ENCODE measurements around the gene LRRIQ4. TPM values are rescaled to one million over a fixed set of nuclear protein-coding genes. Genes with fewer than 3 reads are reported as not detected.

LRRIQ4 gene
- total RNA-seq, 4 donors from 2014 or later = 0.13 TPM; not detected in 3

- ATAC-seq (no peak), DNase-seq (peak in 1 of 2 donors; percentile 33)
- in situ Hi-C loops (cut with MboI; ENCODE audit: low sequenced_read_pairs in 4 of 4) = loop anchor here in 2 of 4 donors (10.0 to 25.0 kb wide), 2 partner anchors 195 to 593 kb away; partner anchors contain the start of genes SEC62 (in 1 of the 2) and SKIL (in 1 of the 2)
- Histone ChIP-seq H3K4me3 (peak within 1 kb of the TSS; percentile 68 to 77 (median 69)), H3K36me3 (peaks cover 0 to 5% of the 10 kb centered on the region in 2 donors), H3K4me1 (peaks cover 8 to 18% of the 10 kb centered on the region in 2 donors), H3K27ac (peak within 1 kb of the TSS; percentile 70 to 79 (median 74)), H3K27me3 (no peaks in the 10 kb centered on the region), H3K9me3 (no peaks in the 10 kb centered on the region)
- TF ChIP-seq POLR2A (IDR thresholded peaks at IDR 0.05) = peak in 1 of 2 donors; percentile 11
- TF ChIP-seq, protein P1, sequence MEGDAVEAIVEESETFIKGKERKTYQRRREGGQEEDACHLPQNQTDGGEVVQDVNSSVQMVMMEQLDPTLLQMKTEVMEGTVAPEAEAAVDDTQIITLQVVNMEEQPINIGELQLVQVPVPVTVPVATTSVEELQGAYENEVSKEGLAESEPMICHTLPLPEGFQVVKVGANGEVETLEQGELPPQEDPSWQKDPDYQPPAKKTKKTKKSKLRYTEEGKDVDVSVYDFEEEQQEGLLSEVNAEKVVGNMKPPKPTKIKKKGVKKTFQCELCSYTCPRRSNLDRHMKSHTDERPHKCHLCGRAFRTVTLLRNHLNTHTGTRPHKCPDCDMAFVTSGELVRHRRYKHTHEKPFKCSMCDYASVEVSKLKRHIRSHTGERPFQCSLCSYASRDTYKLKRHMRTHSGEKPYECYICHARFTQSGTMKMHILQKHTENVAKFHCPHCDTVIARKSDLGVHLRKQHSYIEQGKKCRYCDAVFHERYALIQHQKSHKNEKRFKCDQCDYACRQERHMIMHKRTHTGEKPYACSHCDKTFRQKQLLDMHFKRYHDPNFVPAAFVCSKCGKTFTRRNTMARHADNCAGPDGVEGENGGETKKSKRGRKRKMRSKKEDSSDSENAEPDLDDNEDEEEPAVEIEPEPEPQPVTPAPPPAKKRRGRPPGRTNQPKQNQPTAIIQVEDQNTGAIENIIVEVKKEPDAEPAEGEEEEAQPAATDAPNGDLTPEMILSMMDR (IDR thresholded peaks at IDR 0.05 in 4 of 5, conservative IDR thresholded peaks at IDR 0.05 in 1 of 5) = no peak
- intact Hi-C loops (cut with DNase I; ENCODE audit: low total_unique reads) = loop anchor here (5.0 to 10.0 kb wide), 2 partner anchors 198 to 625 kb away; partner anchors contain the start of gene SEC62
Measured at GRCh38 chr3:169769287-169770181, 43.1 kb upstream of the LRRIQ4 start, which contains the start of gene ACTRT3. Gene ACTRT3 (minus strand): TSS chr3:169769561. CDS start chr3:169769520, 41 bp downstream.

DNA sequence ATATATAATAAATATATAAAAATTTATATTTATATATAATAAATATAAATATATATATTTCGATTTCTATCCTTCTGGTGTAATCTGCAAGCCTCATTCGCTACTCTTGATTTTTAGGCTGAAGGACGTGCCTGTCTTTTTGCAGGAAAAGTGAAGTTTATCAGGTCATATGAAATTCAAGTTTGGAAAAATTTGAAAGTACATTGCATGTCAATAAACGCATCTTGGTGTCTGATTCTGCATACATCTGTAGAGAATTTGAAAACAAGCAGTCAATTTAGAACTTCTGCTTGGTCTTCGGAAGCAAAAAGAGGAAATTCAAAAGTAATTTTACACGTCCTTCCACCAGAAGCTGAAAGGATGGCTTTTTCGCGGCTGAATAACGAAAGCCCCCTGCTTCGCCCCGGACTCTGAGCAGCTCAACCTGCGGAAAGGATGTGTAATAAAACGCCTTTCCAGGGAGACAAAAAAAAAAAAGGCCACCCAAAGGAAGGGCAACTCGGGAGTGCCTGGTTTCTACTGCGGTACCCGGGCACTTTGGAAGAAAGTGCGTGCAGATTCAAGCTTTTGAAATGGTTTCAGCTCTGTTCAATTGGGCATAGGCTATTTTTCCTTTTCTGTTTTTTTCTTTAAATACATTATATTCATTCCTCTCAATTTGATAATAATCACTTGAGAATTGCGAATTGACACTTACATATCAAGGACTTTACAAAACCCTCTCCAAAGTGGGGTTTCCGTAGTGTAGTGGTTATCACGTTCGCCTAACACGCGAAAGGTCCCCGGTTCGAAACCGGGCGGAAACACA is 41.0 kb upstream of the LRRIQ4 start:
- peak in 1 of 2 donors; percentile 18 for DNase-seq
- intact Hi-C loops (cut with DNase I; ENCODE audit: low total_unique reads) = loop anchor here (1.0 to 5.0 kb wide), 4 partner anchors 196 to 585 kb away; partner anchors contain the start of genes PHC3, PRKCI, SEC62 and SKIL

GRCh38 chr3:169772305-169772896 is 40.3 kb upstream of the LRRIQ4 start:
- peak; percentile 72 to 77 for ATAC-seq
- Histone ChIP-seq H3K27ac (peak overlapping the region; percentile 95 to 100 (median 97)), H3K4me3 (peak overlapping the region; percentile 76 to 99 (median 92)), H3K36me3 (peaks cover 0 to 25% of the 10 kb centered on the region in 2 donors), H3K4me1 (peaks cover 26 to 27% of the 10 kb centered on the region in 2 donors), H3K27me3 (no peaks in the 10 kb centered on the region), H3K9me3 (no peaks in the 10 kb centered on the region)
- TF ChIP-seq, protein P1 (IDR thresholded peaks at IDR 0.05 in 4 of 5, conservative IDR thresholded peaks at IDR 0.05 in 1 of 5) = no peak
- TF ChIP-seq POLR2A (IDR thresholded peaks at IDR 0.05) = no peak
- in situ Hi-C loops (cut with MboI; ENCODE audit: low sequenced_read_pairs in 4 of 4) = loop anchor here in 2 of 4 donors (10.0 to 25.0 kb wide), 2 partner anchors 192 to 590 kb away; partner anchors contain the start of genes SEC62 (in 1 of the 2) and SKIL (in 1 of the 2)
- intact Hi-C loops (cut with DNase I; ENCODE audit: low total_unique reads) = loop anchor here (1.0 to 5.0 kb wide), 4 partner anchors 195 to 584 kb away; partner anchors contain the start of genes PHC3, PRKCI, SEC62 and SKIL
- DNase-seq = peak; percentile 67 to 76

More for the DNA sequence above, 41.0 kb upstream of the LRRIQ4 start:
- peak; percentile 41 to 47 for ATAC-seq
- TF ChIP-seq, protein P1 (IDR thresholded peaks at IDR 0.05 in 4 of 5, conservative IDR thresholded peaks at IDR 0.05 in 1 of 5) = no peak
- no peak for TF ChIP-seq POLR2A (IDR thresholded peaks at IDR 0.05)
- Histone ChIP-seq H3K27me3 (no peaks in the 10 kb centered on the region), H3K27ac (peak overlapping the region; percentile 95 to 100 (median 97)), H3K4me1 (peaks cover 26 to 27% of the 10 kb centered on the region in 2 donors), H3K9me3 (no peaks in the 10 kb centered on the region), H3K4me3 (peak overlapping the region; percentile 76 to 99 (median 92)), H3K36me3 (peaks cover 0 to 19% of the 10 kb centered on the region in 2 donors)
- in situ Hi-C loops (cut with MboI; ENCODE audit: low sequenced_read_pairs in 4 of 4) = loop anchor here in 2 of 4 donors (10.0 to 25.0 kb wide), 2 partner anchors 193 to 591 kb away; partner anchors contain the start of genes SEC62 (in 1 of the 2) and SKIL (in 1 of the 2)
